Measurements from ENCODE around the gene GBP1.

The GBP1 gene

GRCh38 chr1:89005286-89006151, 59.5 kb downstream of the GBP1 start:
- DNase-seq (ENCODE audit: low spot score), result no peak

Data from AG08395 (cell line).